T-helper 17 cell (primary cell): ENCODE measurements around the gene KRT79. TPM values are rescaled to one million over a fixed set of nuclear protein-coding genes. Genes with fewer than 3 reads are reported as not detected.

Experiments used
- ATAC-seq: fragments of 150-1000 bp; cut with Tn5 transposase; 2 replicates; pipeline ENCODE4 v1.10.0; 2021; ENCODE audit warnings: mild to moderate bottlenecking, moderate library complexity
- DNase-seq, 3 donors: peaks; one replicate each; pipeline versions ENCODE4 v3.0.0 to v3.0.0-alpha.2; 2020 to 2021
- H3K9me3 ChIP-seq: one replicate; pipeline ENCODE4 v1.7.0; 2013; ENCODE audit warnings: low read length, mild to moderate bottlenecking; ENCODE audit not compliant: control insufficient read depth, poor library complexity, severe bottlenecking
- H3K27ac Mint-ChIP-seq: one replicate; pipeline ENCODE4 v1.8.0; 2022; ENCODE audit warnings: mild to moderate bottlenecking, moderate library complexity, mixed read lengths
- H3K27me3 Mint-ChIP-seq: one replicate; pipeline ENCODE4 v1.8.0; 2022; ENCODE audit warnings: mixed read lengths
- H3K36me3 Mint-ChIP-seq: one replicate; pipeline ENCODE4 v1.8.0; 2022; ENCODE audit warnings: low read depth, mixed read lengths
- H3K4me1 Mint-ChIP-seq: one replicate; pipeline ENCODE4 v1.8.0; 2022; ENCODE audit warnings: mild to moderate bottlenecking, mixed read lengths
- H3K4me3 Mint-ChIP-seq: one replicate; pipeline ENCODE4 v1.8.0; 2022; ENCODE audit warnings: mild to moderate bottlenecking, moderate library complexity, mixed read lengths
- total RNA-seq, 4 donors: library from RNA in 2 of 4; stranded (reverse) in 2 of 4; gene quantifications; one replicate each; pipeline ENCODE4 v1.2.3 and lab custom pipeline; 2022 to 2026

The KRT79 gene
- total RNA-seq, 2 donors from 2014 or later, result not detected

DNA sequence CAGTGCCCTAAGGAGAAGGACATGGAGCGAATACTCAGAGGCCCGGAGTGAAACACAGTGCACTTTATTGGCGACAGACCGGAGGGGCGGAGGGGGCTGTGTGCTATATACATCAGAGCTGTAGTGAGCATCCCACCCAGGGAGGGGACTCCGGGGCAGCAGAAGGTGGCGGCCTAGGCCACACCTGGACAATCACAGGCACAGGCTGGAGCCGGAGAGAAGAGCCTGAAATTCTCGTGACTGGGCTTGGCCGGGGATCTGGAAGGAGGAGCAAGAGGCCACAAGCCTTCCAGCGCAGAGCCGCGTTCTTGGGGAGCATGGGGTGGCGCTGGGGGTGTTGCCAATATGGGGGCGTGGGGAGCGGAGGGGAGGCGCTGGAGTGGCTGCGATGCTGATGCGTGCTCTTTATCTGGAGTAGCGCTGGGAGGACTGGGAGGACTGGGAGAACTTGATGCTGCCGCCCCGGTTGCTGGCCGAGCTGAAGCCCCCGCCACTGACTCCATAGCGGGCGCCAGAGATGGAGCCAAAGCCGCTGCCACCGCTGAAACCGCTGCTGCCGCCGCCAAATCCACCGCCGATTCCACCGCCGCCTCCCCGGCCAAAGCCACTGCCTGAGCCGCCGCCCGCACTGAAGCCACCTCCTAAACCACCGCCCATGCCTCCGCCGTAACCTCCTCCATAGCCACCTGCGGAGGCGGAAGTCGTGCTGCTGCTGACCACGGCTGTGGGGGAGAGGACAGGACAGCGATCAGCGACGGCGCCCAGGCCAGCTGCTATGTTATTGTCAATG, 44.3 kb downstream of the KRT79 start:
- no peak overlapping the region for H3K27ac Mint-ChIP-seq

DNA sequence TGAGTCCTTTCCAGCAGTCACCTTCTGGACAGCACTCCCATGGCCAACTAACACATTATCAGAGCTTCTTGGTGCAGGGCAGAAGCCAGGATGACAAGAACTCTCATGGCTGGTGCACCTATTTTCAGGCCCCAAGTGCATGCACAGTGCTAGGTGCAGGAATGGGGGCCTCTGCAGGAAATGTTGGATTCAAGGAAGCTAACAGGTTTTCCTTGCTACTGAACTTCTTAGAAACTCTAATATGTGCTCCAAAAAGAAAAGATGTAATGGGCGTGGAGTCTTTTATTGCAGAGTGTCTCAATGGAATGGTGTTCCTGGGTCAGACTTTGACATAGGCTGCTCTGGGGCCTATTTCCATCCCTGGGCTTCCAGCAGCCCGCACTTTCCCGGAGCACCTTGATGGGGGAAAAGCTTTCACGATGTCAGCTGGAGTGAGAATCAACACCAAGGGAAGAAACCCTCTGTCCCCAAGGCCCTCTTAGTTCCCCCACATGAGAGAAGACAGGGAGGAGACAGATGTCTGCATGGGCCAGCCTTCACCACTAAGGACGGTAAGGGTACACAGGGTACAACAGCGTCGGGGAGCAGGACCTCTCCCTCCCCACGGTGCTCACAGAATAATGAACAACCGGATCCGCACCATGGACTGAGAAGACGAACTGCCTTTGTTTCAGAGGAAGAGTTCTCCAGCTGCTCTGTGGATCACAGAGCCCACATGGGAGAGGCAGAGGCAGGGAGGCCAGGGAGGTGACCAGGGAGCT, 45.1 kb downstream of the KRT79 start:
- H3K27me3 Mint-ChIP-seq, result peaks cover 74% of the 10 kb centered on the region
- H3K4me3 Mint-ChIP-seq, result no peak overlapping the region
- peaks cover 2% of the 10 kb centered on the region for H3K36me3 Mint-ChIP-seq
- ATAC-seq (no peak), DNase-seq (no peak)
- H3K4me1 Mint-ChIP-seq, result peaks cover 2% of the 10 kb centered on the region
- no peak overlapping the region for H3K27ac Mint-ChIP-seq
- H3K9me3 ChIP-seq, result no peaks in the 10 kb centered on the region

More for the DNA sequence above, 44.3 kb downstream of the KRT79 start:
- Mint-ChIP-seq H3K36me3 (peaks cover 2% of the 10 kb centered on the region), H3K27me3 (peaks cover 74% of the 10 kb centered on the region), H3K4me3 (no peak overlapping the region), H3K4me1 (peaks cover 2% of the 10 kb centered on the region)
- DNase-seq, result no peak
- H3K9me3 ChIP-seq, result no peaks in the 10 kb centered on the region
- ATAC-seq, result no peak

DNA sequence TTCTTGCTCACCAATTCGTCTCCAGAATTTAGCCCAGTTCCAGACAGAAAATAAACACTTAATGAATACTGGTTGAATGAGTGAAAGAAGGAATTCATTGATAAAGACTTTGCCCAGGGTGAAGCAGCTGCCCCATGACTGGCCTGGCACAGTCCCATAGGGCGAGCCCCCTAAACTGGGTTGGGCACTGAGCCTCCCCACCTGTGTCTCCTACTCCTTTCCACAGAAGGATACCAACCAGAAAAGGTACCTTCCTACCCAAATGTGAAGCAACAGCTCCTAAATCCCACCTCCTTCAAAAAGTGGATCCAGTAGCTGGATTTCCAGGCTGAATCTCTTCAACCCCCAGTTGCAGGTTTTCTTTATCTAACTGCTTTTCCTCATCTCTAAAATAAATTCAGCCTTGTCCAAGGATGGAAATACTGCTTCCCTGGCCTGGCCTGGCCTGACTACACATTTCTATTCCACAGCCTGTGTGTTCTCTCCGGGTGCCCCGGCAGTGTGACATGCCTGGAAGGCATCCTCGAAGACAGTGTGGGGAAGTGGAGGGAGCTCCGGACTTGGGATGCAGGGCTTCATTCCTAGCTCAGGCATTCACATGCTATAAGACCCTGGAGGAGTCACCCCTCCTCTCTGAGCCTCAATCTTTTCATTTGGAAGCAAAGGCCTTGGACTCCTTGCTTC, 45.8 kb downstream of the KRT79 start:
- no peak for ATAC-seq
- Mint-ChIP-seq H3K27ac (no peak overlapping the region), H3K27me3 (peaks cover 74% of the 10 kb centered on the region), H3K36me3 (peaks cover 5% of the 10 kb centered on the region), H3K4me3 (no peak overlapping the region), H3K4me1 (peaks cover 2% of the 10 kb centered on the region)
- H3K9me3 ChIP-seq, result no peaks in the 10 kb centered on the region
- no peak for DNase-seq

DNA sequence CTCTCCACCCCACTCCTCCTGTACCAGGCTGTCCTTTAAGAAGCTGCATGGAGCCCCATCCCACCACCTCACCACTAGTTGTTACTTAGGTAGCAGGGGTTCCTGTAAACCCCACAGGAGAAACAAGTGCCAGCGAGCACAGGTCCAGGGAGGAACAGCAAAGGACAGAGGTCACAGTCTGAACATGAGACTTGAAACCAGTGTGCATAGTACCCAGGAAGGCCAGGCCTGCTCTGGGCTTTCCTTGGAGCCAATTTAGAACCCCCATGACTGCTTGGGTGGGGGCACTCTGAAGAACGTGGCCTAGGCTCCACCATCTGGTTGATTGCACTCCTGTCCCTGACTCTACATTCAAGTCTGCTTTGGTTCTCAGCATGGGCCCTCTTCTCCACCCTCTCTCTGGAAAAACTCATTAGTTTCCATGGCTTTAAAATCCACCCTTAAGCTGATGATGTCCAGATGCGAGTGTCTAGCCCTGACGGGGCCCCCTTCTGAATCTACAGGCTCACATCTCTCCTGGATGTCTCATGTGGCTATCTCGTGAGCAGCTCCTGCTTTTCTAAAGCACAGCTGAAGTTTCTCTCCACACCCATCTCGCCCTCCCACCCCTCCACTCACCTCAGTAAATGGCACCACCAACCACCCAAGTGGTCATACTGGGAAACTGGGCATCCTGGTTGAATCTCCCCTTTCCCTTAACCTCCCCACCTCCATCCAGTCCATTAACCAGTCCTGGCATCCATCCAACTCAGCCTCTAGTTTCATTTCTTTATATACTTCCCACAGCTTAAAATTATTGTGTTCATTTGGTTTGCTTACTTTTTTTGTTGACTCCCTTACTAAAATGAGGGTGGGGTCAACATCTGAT, 46.6 kb downstream of the KRT79 start:
- H3K9me3 ChIP-seq, result no peaks in the 10 kb centered on the region
- Mint-ChIP-seq H3K27ac (no peak overlapping the region), H3K4me3 (no peak overlapping the region), H3K36me3 (peaks cover 5% of the 10 kb centered on the region), H3K4me1 (peaks cover 2% of the 10 kb centered on the region), H3K27me3 (peaks cover 72% of the 10 kb centered on the region)
- DNase-seq, result no peak
- ATAC-seq, result no peak

DNA sequence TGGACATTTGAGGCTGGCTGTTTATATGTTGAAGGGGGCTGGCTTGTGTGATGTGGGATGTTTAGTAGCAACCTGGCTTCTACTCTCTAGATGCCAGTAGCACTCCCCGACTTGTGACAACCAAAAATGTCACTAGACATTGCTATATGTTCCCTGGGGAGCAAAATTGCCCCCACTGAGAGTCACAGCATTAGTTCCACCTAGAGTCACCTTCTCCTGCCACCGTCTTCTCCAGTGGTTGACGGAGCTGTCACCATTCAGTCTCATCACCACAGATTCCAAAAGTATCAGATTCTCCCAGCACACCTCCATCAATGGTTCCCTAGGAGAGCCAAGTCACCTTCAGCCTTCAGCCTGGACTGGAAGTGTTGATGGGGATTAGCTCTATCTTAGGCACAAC, 49.2 kb downstream of the KRT79 start:
- no peaks in the 10 kb centered on the region for H3K9me3 ChIP-seq
- Mint-ChIP-seq H3K4me3 (no peak overlapping the region), H3K27ac (no peak overlapping the region), H3K4me1 (no peaks in the 10 kb centered on the region), H3K27me3 (peaks cover 60% of the 10 kb centered on the region), H3K36me3 (peaks cover 5% of the 10 kb centered on the region)
- ATAC-seq (no peak), DNase-seq (no peak)

DNA sequence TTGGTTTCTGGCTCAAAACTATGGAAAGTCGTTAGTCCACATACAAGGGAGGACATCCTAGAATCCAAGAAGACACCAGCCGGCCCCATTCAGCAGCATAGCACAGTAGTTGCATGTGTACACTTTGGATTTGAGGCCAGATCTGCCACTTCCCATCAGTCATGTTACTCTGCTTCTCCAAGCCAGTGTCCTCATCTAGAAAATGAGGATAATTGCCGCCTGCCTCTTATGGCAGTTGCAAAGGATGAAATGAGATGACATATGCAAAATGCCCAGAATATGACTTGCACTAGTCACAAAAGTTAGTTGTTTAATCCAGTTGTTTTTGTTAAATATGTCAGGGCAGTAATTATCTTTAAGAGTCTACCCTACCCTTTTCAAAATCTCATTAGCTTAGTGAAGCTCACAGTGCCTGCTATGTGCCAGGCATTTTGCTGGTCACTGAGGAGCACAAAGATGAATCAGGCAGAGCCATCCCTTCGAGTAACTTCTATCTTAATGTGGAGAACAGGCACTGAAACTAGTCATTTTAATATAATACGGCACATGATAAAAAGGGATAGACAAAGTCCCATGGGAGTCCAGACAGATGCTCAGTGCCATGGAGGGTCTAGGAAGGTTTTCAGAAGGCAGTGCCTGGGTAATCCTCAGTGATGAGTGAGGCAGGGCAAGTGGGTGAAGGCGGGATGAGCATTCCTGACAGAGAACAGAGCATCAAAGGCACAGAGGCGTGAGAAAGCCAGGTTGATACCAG, 50.4 kb downstream of the KRT79 start:
- Mint-ChIP-seq H3K27ac (no peak overlapping the region), H3K27me3 (peaks cover 60% of the 10 kb centered on the region), H3K36me3 (peaks cover 5% of the 10 kb centered on the region), H3K4me1 (no peaks in the 10 kb centered on the region), H3K4me3 (no peak overlapping the region)
- no peak for DNase-seq
- H3K9me3 ChIP-seq, result no peaks in the 10 kb centered on the region
- ATAC-seq, result no peak

DNA sequence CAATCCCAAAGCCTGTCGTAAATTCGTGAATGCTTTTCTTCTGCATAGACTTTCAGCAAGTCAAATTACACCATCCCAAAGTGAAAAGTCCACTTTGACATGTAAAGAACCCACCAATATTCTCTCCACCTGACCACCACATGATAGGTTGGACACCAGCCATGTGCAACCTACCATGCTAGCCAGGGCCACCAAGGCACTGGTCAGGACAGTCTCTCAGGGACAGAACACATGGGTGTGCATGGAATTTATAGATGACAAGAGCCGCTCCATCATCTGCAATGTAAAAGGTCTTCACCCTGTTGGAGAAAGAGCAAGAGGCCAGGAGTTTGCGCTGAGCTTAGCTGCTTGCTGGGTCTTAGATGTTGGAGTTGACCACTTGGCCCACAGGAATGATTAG, 51.6 kb downstream of the KRT79 start:
- Mint-ChIP-seq H3K27me3 (peaks cover 61% of the 10 kb centered on the region), H3K4me1 (no peaks in the 10 kb centered on the region), H3K36me3 (peaks cover 5% of the 10 kb centered on the region), H3K4me3 (no peak overlapping the region), H3K27ac (no peak overlapping the region)
- no peak for ATAC-seq
- no peaks in the 10 kb centered on the region for H3K9me3 ChIP-seq
- DNase-seq, result no peak

DNA sequence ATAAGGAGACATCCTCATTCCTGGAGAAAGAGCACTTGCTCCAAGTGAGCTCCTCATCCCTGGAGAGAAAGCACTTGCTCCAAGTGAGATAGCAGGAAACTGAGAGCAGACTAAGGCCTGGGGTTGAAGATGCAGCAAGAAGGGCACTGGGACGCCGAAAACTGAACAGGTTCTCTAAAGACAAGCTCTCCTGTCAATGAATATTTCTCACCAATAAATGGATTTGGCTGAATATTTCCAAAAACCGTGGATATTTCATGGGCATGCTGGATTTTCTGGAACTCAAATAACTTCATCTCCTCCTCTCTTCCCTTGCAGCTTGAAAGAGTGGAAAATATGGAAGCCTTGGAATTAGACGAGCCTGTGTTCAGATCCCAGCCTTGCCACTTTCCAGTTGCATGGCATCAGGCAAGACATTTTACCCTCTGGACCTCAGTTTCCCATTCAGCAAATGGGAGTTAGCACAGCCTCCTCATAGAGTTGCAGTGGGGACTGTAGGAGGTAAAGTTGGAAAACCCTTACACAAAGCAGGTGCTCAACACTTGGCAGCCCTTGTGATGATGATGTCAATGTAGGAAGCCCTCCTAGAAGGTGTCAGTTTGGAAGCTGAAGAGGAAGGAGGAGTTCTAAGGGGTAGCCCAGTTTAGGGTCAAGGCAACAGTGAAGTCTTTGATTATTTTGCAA, 52.6 kb downstream of the KRT79 start:
- Mint-ChIP-seq H3K27me3 (peaks cover 65% of the 10 kb centered on the region), H3K36me3 (peaks cover 5% of the 10 kb centered on the region), H3K4me3 (no peak overlapping the region), H3K27ac (no peak overlapping the region), H3K4me1 (peaks cover 2% of the 10 kb centered on the region)
- DNase-seq, result no peak
- H3K9me3 ChIP-seq, result no peaks in the 10 kb centered on the region
- ATAC-seq, result no peak

DNA sequence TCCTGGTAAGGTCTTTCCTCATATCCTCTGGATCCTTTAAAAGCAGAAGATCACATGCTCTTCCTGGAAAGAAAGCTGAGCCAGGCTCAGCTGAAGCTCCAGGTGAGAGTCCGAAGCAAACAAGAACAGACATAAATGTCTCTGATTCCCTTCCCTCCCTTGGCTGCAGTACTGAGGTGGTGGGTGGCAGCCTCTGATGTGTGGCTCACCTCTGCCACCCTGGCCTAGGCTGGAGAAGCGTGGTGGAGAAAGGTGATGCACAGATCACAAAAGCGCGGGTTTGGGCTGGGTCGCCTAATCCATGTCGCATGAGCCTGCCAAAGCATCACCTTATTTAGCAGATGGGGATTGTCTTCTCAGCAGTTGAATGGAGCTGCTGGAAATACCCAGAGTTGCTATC, 54.2 kb downstream of the KRT79 start:
- ATAC-seq, result no peak
- no peaks in the 10 kb centered on the region for H3K9me3 ChIP-seq
- H3K36me3 Mint-ChIP-seq, result peaks cover 3% of the 10 kb centered on the region
- H3K27me3 Mint-ChIP-seq, result peaks cover 67% of the 10 kb centered on the region
- H3K4me3 Mint-ChIP-seq, result no peak overlapping the region
- no peak overlapping the region for H3K27ac Mint-ChIP-seq
- DNase-seq, result no peak
- peaks cover 2% of the 10 kb centered on the region for H3K4me1 Mint-ChIP-seq

DNA sequence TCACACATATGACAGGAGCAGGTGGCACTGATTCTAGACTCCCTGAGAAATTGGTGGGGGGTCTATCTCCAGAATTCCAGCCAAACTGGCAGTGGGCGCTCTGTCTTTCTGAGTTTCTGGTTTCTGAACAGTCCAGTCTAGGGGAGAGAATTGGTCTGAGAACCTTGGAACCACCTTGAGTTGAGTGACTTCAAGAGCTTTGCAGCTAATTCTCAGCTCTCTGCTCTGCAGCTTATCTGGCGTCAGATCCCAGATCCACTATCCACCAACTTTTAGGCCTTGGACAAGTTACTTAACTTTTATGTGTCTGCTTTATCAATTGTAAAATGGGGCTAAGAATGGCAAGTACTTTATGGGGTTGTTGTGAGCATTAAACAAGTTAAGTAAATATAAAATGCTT, 55.3 kb downstream of the KRT79 start:
- no peak overlapping the region for H3K4me3 Mint-ChIP-seq
- H3K27me3 Mint-ChIP-seq, result peaks cover 59% of the 10 kb centered on the region
- H3K36me3 Mint-ChIP-seq, result peaks cover under 1% of the 10 kb centered on the region
- H3K4me1 Mint-ChIP-seq, result peaks cover 2% of the 10 kb centered on the region
- ATAC-seq (no peak), DNase-seq (no peak)
- no peak overlapping the region for H3K27ac Mint-ChIP-seq
- H3K9me3 ChIP-seq, result no peaks in the 10 kb centered on the region

DNA sequence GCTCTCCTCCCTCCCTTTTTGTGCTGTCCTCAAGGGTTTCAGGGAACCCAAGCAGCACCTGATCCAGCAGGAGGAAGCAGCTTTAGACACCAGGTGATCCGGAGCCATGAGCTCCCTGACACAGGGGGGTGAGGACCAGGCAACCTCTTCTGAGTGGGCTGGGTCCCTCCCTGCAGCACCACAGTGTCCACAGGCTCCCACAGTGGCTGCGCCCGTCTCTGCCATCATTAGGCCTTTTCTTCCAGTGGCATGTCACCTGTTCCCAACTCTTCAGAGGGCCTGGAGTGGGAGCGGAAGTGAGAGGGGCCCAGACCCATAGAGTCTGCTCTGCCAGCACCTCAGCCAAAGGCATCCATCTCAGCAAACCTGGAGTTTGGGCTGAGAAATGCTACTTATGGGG, 56.5 kb downstream of the KRT79 start:
- peaks cover 56% of the 10 kb centered on the region for H3K27me3 Mint-ChIP-seq
- H3K36me3 Mint-ChIP-seq, result no peaks in the 10 kb centered on the region
- peaks cover 2% of the 10 kb centered on the region for H3K4me1 Mint-ChIP-seq
- ATAC-seq, result no peak
- H3K4me3 Mint-ChIP-seq, result no peak overlapping the region
- no peak overlapping the region for H3K27ac Mint-ChIP-seq
- H3K9me3 ChIP-seq, result no peaks in the 10 kb centered on the region
- no peak for DNase-seq

DNA sequence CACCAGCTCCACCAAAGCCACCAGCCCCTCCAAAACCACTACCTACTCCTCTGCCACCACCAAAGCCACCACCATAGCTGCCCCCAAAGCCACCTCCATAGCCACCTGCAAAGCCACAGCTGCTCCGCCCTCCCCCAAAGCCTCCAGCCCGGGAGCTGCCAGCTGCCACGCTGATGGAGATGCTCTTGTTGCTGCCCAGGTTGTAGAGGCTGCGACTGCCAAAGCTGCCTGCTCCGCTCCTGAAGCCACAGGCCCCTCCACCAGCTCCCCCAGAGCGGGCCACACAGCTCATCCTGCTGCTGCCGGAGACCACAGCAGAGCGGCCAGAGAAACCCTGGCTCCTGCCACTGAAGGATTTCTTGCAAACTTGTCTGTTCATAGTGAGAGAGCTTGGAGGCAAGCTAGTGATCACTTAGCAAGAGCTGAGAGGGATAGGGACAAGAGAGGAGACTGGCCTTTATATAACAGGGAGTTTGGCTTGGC, 57.2 kb downstream of the KRT79 start, which contains the start of gene KRT76:
Gene KRT76, minus strand, starts transcription at position 433 of the 483 bp plus-strand sequence. Its CDS starts 54 bp downstream, at position 379.
- Mint-ChIP-seq H3K27ac (no peak within 1 kb of the TSS), H3K36me3 (no peaks in the 10 kb centered on the region), H3K27me3 (peaks cover 53% of the 10 kb centered on the region), H3K4me1 (peaks cover 2% of the 10 kb centered on the region), H3K4me3 (no peak within 1 kb of the TSS)
- DNase-seq (no peak), ATAC-seq (no peak)
- no peaks in the 10 kb centered on the region for H3K9me3 ChIP-seq
